H9 (cell line): ENCODE data around the gene SNX32. TPM values are rescaled to one million over a fixed set of nuclear protein-coding genes. Genes with fewer than 3 reads are reported as not detected.
A peak's percentile ranks its signal among the peaks of the same experiment; 100 is the strongest.

Experiments used
- DNase-seq: peaks from one replicate; pipeline ENCODE4 v3.0.0-alpha.2; 2017
- H2AFZ ChIP-seq: one replicate; pipeline ENCODE4 v1.6.1; 2013; ENCODE audit warnings: mild to moderate bottlenecking, low read length, control low read depth, moderate library complexity
- H2AK5ac ChIP-seq: 2 replicates; pipeline ENCODE4 v1.6.1; 2013; ENCODE audit warnings: low read length, control low read depth, mixed read lengths; ENCODE audit not compliant: insufficient read length
- H2BK120ac ChIP-seq: one replicate; pipeline ENCODE4 v1.6.1; 2013; ENCODE audit warnings: low read depth, mild to moderate bottlenecking, low read length, control low read depth, inconsistent platforms; ENCODE audit not compliant: poor library complexity, severe bottlenecking
- H2BK12ac ChIP-seq: 2 replicates; pipeline ENCODE4 v1.6.1; 2013; ENCODE audit warnings: low read length, control low read depth, mixed read lengths, low read depth; ENCODE audit not compliant: insufficient read length
- H2BK15ac ChIP-seq: 2 replicates; pipeline ENCODE4 v1.6.1; 2013; ENCODE audit warnings: low read depth, low read length, control low read depth
- H2BK20ac ChIP-seq: one replicate; pipeline ENCODE4 v1.6.1; 2013; ENCODE audit warnings: low read depth, mild to moderate bottlenecking, low read length, control low read depth, inconsistent platforms; ENCODE audit not compliant: poor library complexity, severe bottlenecking
- H2BK5ac ChIP-seq: 2 replicates; pipeline ENCODE4 v1.6.1; 2013; ENCODE audit warnings: low read length, control low read depth, mixed read lengths; ENCODE audit not compliant: insufficient read length
- H3K14ac ChIP-seq: 2 replicates; pipeline ENCODE4 v1.6.1; 2013; ENCODE audit warnings: low read length, control low read depth; ENCODE audit not compliant: insufficient read depth
- H3K18ac ChIP-seq: 2 replicates; pipeline ENCODE4 v1.6.1; 2013; ENCODE audit warnings: low read depth, mild to moderate bottlenecking, mixed read lengths, low read length, control low read depth; ENCODE audit not compliant: insufficient read length
- H3K23ac ChIP-seq: 2 replicates; pipeline ENCODE4 v1.6.1; 2013; ENCODE audit warnings: low read length, control low read depth, mixed read lengths, low read depth; ENCODE audit not compliant: insufficient read length
- H3K23me2 ChIP-seq: 2 replicates; pipeline ENCODE4 v1.6.1; 2013; ENCODE audit warnings: low read depth, mild to moderate bottlenecking, mixed read lengths, low read length, control low read depth; ENCODE audit not compliant: insufficient read length, poor library complexity, severe bottlenecking
- H3K27ac ChIP-seq: 2 replicates; pipeline ENCODE4 v1.5.1; 2013; ENCODE audit warnings: low read length, control low read depth, mixed read lengths, low read depth; ENCODE audit not compliant: insufficient read length
- H3K27me3 ChIP-seq: 2 replicates; pipeline ENCODE4 v1.6.1; 2013; ENCODE audit warnings: low read length, control low read depth, inconsistent platforms; ENCODE audit not compliant: insufficient read depth
- H3K4ac ChIP-seq: 2 replicates; pipeline ENCODE4 v1.6.1; 2013; ENCODE audit warnings: low read depth, mild to moderate bottlenecking, control low read depth, inconsistent platforms, low read length, moderate library complexity
- H3K4me1 ChIP-seq: 2 replicates; pipeline ENCODE4 v1.6.1; 2013; ENCODE audit warnings: low read length, control low read depth, inconsistent platforms; ENCODE audit not compliant: insufficient read depth
- H3K4me2 ChIP-seq: 2 replicates; pipeline ENCODE4 v1.6.1; 2013; ENCODE audit warnings: low read length, control low read depth, mixed read lengths; ENCODE audit not compliant: insufficient read length, insufficient read depth
- H3K56ac ChIP-seq: 2 replicates; pipeline ENCODE4 v1.6.1; 2013; ENCODE audit warnings: low read depth, mild to moderate bottlenecking, mixed read lengths, low read length, control low read depth; ENCODE audit not compliant: insufficient read length
- H3K79me1 ChIP-seq: 2 replicates; pipeline ENCODE4 v1.6.1; 2013; ENCODE audit warnings: low read depth, mild to moderate bottlenecking, moderate library complexity, low read length, control low read depth, inconsistent platforms; ENCODE audit not compliant: insufficient read depth, poor library complexity, severe bottlenecking
- H3K79me2 ChIP-seq: 2 replicates; pipeline ENCODE4 v1.6.1; 2013; ENCODE audit warnings: low read length, control low read depth, inconsistent platforms; ENCODE audit not compliant: insufficient read depth
- H3K9ac ChIP-seq: 2 replicates; pipeline ENCODE4 v1.6.1; 2013; ENCODE audit warnings: low read length, control low read depth, mixed read lengths; ENCODE audit not compliant: insufficient read length; ENCODE audit errors: extremely low read depth
- H3K9me3 ChIP-seq: one replicate; pipeline ENCODE4 v1.6.1; 2013; ENCODE audit warnings: low read depth, low read length, inconsistent platforms; ENCODE audit not compliant: control insufficient read depth
- H3T11ph ChIP-seq: one replicate; pipeline ENCODE4 v1.6.1; 2013; ENCODE audit warnings: mild to moderate bottlenecking, low read length, control low read depth, inconsistent platforms
- H4K20me1 ChIP-seq: one replicate; pipeline ENCODE4 v1.6.1; 2013; ENCODE audit not compliant: control insufficient read depth, insufficient read length, insufficient read depth
- H4K5ac ChIP-seq: 2 replicates; pipeline ENCODE4 v1.6.1; 2013; ENCODE audit warnings: low read depth, mild to moderate bottlenecking, mixed read lengths, low read length, control low read depth; ENCODE audit not compliant: insufficient read length
- H4K8ac ChIP-seq: replicated peaks from 2 replicates; pipeline ENCODE4 v1.6.1; 2013; ENCODE audit warnings: low read length, control low read depth, mixed read lengths, low read depth; ENCODE audit not compliant: insufficient read length
- H4K91ac ChIP-seq: 2 replicates; pipeline ENCODE4 v1.6.1; 2013; ENCODE audit warnings: low read depth, mild to moderate bottlenecking, moderate library complexity, mixed read lengths, low read length, control low read depth; ENCODE audit not compliant: insufficient read length
- H3K27ac Mint-ChIP-seq, 3 experiments: 2 replicates in 2 of 3; 3 replicates in 1 of 3; pipeline ENCODE4 v1.8.0; 2020 to 2021; ENCODE audit warnings: mixed read lengths in 3 of 3, mild to moderate bottlenecking in 1 of 3, moderate library complexity in 1 of 3
- H3K27me3 Mint-ChIP-seq: 2 replicates; pipeline ENCODE4 v1.8.0; 2021; ENCODE audit warnings: low read depth, mild to moderate bottlenecking, moderate library complexity, mixed read lengths
- H3K36me3 Mint-ChIP-seq, 3 experiments: 2 replicates in 2 of 3; 3 replicates in 1 of 3; pipeline ENCODE4 v1.8.0; 2020 to 2021; ENCODE audit warnings: low read depth in 3 of 3, mixed read lengths in 3 of 3; ENCODE audit not compliant: insufficient read depth in 1 of 3
- H3K4me1 Mint-ChIP-seq, 2 experiments: 2 replicates each; pipeline ENCODE4 v1.8.0; 2020; ENCODE audit warnings: mixed read lengths in 2 of 2
- H3K4me3 Mint-ChIP-seq, 2 experiments: 2 replicates in 1 of 2; 3 replicates in 1 of 2; pipeline ENCODE4 v1.8.0; 2020 to 2021; ENCODE audit warnings: mild to moderate bottlenecking in 2 of 2, mixed read lengths in 2 of 2, moderate library complexity in 1 of 2
- H3K9me3 Mint-ChIP-seq, 2 experiments: 2 replicates in 1 of 2; 3 replicates in 1 of 2; pipeline ENCODE4 v1.8.0; 2020; ENCODE audit warnings: mild to moderate bottlenecking in 2 of 2, mixed read lengths in 2 of 2, moderate library complexity in 1 of 2
- WGBS: extraction: QIAGEN DNeasy Blood & Tissue Kit; methylation state at CpG from one replicate; pipeline ENCODE4 v1.1.7; 2013; ENCODE audit warnings: missing lambda C conversion rate, low lambda C conversion rate, mixed read lengths; ENCODE audit not compliant: insufficient read length; ENCODE audit errors: extremely low coverage; 5-methylcytosine and 5-hydroxymethylcytosine counted together
- total RNA-seq: library from RNA; stranded (reverse); gene quantifications from 2 replicates; pipeline ENCODE4 v1.2.1, GENCODE V29; 2021
- TF ChIP-seq, protein P1 (sequence below): fragments of 200-600 bp; sonication (generic); conservative IDR thresholded peaks from 3 replicates; pipeline ENCODE4 v1.8.0; 2021; ENCODE audit warnings: antibody characterized with exemption, mild to moderate bottlenecking

Gene SNX32
- total RNA-seq, 1 experiment from 2014 or later: 1.2 TPM

DNA sequence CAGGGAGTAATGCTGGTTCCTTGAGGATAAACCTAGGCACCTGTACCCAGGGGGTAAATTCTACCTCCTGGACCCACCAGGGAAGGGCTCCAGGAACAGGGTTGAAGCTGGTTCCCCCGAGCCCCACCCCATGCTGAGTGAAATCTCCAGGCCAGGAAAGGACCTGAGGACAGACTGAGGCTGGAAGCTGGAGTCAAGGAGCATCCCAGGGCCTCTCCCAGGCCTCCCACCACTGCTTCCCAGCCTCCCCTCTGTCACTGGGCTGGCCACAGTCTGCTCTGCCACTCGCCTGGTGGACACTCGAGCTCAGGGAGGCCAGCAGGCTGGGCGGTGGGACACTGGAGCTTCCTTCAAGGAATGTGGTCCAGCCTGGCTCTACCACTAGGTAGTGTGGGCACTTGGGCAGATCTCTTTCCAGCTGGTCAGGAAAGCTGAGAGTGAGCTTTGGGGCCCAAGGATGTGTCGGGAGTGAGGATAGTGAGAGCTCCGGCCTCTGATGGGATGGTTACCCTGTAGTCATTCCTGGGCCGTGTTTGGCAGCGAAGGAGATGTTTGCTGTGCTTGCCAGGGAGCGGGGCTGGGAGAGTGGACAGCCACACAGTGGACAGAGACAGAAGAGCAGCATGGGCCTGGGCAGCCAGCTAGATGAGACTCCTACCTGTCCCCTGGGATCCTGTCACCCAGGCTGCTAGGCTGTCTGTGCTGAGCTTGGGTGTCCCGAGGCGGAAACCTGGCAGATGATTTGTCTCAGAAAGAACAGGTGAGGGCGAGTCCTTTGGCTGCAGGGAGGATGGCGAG lies 43.5 kb upstream of the SNX32 start:
- H3K23me2 ChIP-seq: peaks cover 9% of the 10 kb centered on the region
- H3K4ac ChIP-seq: no peak overlapping the region
- H3K27me3 ChIP-seq: peaks cover 15% of the 10 kb centered on the region; the same call in 1 of the 2 replicates
- no peak overlapping the region for H3K14ac ChIP-seq
- WGBS: no CpG with 5 or more reads among the region's 13 CpGs
- H4K5ac ChIP-seq: no peak overlapping the region
- no peak overlapping the region for H2BK5ac ChIP-seq
- H3K27ac ChIP-seq: no peak overlapping the region
- no peak overlapping the region for H3K4me2 ChIP-seq
- no peaks in the 10 kb centered on the region for H4K20me1 ChIP-seq
- H3K79me1 ChIP-seq: no peaks in the 10 kb centered on the region
- no peak overlapping the region for H3K56ac ChIP-seq
- no peak overlapping the region for H2BK12ac ChIP-seq
- H2BK15ac ChIP-seq: no peak overlapping the region
- H2BK20ac ChIP-seq: no peak overlapping the region
- peaks cover 0 to 5% (median 2%) of the 10 kb centered on the region in 3 experiments; a peak in 2 of 7 replicates for H3K36me3 Mint-ChIP-seq
- no peak overlapping the region for H4K8ac ChIP-seq
- H3K18ac ChIP-seq: no peak overlapping the region
- no peak overlapping the region for H3K23ac ChIP-seq
- no peak overlapping the region; a peak in 1 of 7 replicates for H3K27ac Mint-ChIP-seq
- DNase-seq: peak; percentile 26
- no peak overlapping the region for H4K91ac ChIP-seq
- TF ChIP-seq, protein P1, sequence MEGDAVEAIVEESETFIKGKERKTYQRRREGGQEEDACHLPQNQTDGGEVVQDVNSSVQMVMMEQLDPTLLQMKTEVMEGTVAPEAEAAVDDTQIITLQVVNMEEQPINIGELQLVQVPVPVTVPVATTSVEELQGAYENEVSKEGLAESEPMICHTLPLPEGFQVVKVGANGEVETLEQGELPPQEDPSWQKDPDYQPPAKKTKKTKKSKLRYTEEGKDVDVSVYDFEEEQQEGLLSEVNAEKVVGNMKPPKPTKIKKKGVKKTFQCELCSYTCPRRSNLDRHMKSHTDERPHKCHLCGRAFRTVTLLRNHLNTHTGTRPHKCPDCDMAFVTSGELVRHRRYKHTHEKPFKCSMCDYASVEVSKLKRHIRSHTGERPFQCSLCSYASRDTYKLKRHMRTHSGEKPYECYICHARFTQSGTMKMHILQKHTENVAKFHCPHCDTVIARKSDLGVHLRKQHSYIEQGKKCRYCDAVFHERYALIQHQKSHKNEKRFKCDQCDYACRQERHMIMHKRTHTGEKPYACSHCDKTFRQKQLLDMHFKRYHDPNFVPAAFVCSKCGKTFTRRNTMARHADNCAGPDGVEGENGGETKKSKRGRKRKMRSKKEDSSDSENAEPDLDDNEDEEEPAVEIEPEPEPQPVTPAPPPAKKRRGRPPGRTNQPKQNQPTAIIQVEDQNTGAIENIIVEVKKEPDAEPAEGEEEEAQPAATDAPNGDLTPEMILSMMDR: no peak
- H3K4me1 Mint-ChIP-seq: peaks cover 39 to 42% of the 10 kb centered on the region in 2 experiments
- no peaks in the 10 kb centered on the region; a peak in 1 of 5 replicates for H3K9me3 Mint-ChIP-seq
- H3K9ac ChIP-seq: no peak overlapping the region
- H3K9me3 ChIP-seq: no peaks in the 10 kb centered on the region
- 0 out of 5 replicates have a peak overlapping the region, but pooled peaks of 1 of the 2 experiments have one; percentile 40 for H3K4me3 Mint-ChIP-seq
- H3K79me2 ChIP-seq: no peaks in the 10 kb centered on the region
- peaks cover 42% of the 10 kb centered on the region for H3K27me3 Mint-ChIP-seq
- no peak overlapping the region for H2AFZ ChIP-seq
- H2BK120ac ChIP-seq: no peak overlapping the region
- H2AK5ac ChIP-seq: no peak overlapping the region
- H3T11ph ChIP-seq: no peak overlapping the region
- peaks cover 4% of the 10 kb centered on the region; the same call in 1 of the 2 replicates for H3K4me1 ChIP-seq
